Measurements from ENCODE around the gene HSD17B11. TPM values are rescaled to one million over a fixed set of nuclear protein-coding genes. Genes with fewer than 3 reads are reported as not detected.

HSD17B11 gene
- total RNA-seq, 1 experiment from 2014 or later = 8.8 TPM

DNA sequence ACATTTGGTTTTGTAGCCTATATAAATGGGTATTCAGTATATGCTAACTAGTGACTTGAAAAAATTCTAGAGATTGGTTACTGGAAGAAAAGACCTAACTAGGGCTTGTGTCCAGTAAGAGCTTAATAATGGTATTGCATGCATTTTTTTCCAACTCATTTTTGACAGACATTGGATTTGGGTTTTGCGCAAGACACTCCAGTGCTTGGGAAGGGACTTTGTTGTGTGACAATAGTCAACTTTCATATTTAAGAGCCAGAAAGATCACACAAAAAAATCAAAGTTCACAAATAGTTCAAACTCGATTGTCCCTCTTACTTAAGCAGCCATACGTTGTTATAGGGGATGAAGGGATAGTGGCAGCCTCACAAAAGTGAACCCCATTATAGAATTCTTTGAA is 1.2 kb upstream of the HSD17B11 start:
- no peak overlapping the region for H3K14ac ChIP-seq (ENCODE audit: insufficient read depth, low read length)
- H3K27ac ChIP-seq (ENCODE audit: insufficient read length, low read depth, low read length) = no peak overlapping the region
- no peak for DNase-seq
- H2BK15ac ChIP-seq (ENCODE audit: low read depth, low read length) = no peak overlapping the region
- H3K4me2 ChIP-seq (ENCODE audit: insufficient read depth, insufficient read length, low read length) = no peak overlapping the region
- peaks cover 13 to 16% of the 10 kb centered on the region in 2 experiments for H3K4me1 Mint-ChIP-seq
- H3K9ac ChIP-seq (ENCODE audit: extremely low read depth, insufficient read length, low read length) = no peak overlapping the region
- no peak overlapping the region for H4K91ac ChIP-seq (ENCODE audit: insufficient read length, low read depth, low read length)
- H3K56ac ChIP-seq (ENCODE audit: insufficient read length, low read depth, low read length) = no peak overlapping the region
- no CpG with 5 or more reads among the region's 3 CpGs for WGBS (ENCODE audit: extremely low coverage, insufficient read length, low lambda C conversion rate)
- TF ChIP-seq, protein P1, sequence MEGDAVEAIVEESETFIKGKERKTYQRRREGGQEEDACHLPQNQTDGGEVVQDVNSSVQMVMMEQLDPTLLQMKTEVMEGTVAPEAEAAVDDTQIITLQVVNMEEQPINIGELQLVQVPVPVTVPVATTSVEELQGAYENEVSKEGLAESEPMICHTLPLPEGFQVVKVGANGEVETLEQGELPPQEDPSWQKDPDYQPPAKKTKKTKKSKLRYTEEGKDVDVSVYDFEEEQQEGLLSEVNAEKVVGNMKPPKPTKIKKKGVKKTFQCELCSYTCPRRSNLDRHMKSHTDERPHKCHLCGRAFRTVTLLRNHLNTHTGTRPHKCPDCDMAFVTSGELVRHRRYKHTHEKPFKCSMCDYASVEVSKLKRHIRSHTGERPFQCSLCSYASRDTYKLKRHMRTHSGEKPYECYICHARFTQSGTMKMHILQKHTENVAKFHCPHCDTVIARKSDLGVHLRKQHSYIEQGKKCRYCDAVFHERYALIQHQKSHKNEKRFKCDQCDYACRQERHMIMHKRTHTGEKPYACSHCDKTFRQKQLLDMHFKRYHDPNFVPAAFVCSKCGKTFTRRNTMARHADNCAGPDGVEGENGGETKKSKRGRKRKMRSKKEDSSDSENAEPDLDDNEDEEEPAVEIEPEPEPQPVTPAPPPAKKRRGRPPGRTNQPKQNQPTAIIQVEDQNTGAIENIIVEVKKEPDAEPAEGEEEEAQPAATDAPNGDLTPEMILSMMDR (conservative IDR thresholded peaks at IDR 0.05) = no peak
- H2BK12ac ChIP-seq (ENCODE audit: insufficient read length, low read depth, low read length) = no peak overlapping the region
- H3K23me2 ChIP-seq (ENCODE audit: insufficient read length, low read depth, low read length, poor library complexity, severe bottlenecking) = peaks cover 8% of the 10 kb centered on the region
- H2AFZ ChIP-seq (ENCODE audit: low read length) = no peak overlapping the region
- peaks cover 0 to 3% of the 10 kb centered on the region in 2 experiments; a peak in 3 of 5 replicates for H3K9me3 Mint-ChIP-seq
- no peaks in the 10 kb centered on the region for H3K79me2 ChIP-seq (ENCODE audit: insufficient read depth, low read length)
- no peak overlapping the region for H3K4me3 Mint-ChIP-seq
- H3K4me1 ChIP-seq (ENCODE audit: insufficient read depth, low read length) = no peaks in the 10 kb centered on the region
- no peak overlapping the region for H2BK20ac ChIP-seq (ENCODE audit: low read depth, low read length, poor library complexity, severe bottlenecking)
- H3T11ph ChIP-seq (ENCODE audit: low read length) = no peak overlapping the region
- no peak overlapping the region for H3K23ac ChIP-seq (ENCODE audit: insufficient read length, low read depth, low read length)
- peaks cover 6% of the 10 kb centered on the region for H3K27me3 Mint-ChIP-seq (ENCODE audit: low read depth)
- no peaks in the 10 kb centered on the region for H3K27me3 ChIP-seq (ENCODE audit: insufficient read depth, low read length)
- no peaks in the 10 kb centered on the region for H3K9me3 ChIP-seq (ENCODE audit: control insufficient read depth, low read depth, low read length)
- no peaks in the 10 kb centered on the region for H4K20me1 ChIP-seq (ENCODE audit: control insufficient read depth, insufficient read depth, insufficient read length)
- H2BK5ac ChIP-seq (ENCODE audit: insufficient read length, low read length) = no peak overlapping the region
- H3K79me1 ChIP-seq (ENCODE audit: insufficient read depth, low read depth, low read length, poor library complexity, severe bottlenecking) = no peaks in the 10 kb centered on the region
- H3K18ac ChIP-seq (ENCODE audit: insufficient read length, low read depth, low read length) = no peak overlapping the region
- H2AK5ac ChIP-seq (ENCODE audit: insufficient read length, low read length) = no peak overlapping the region
- no peak overlapping the region for H3K27ac Mint-ChIP-seq
- H2BK120ac ChIP-seq (ENCODE audit: low read depth, low read length, poor library complexity, severe bottlenecking) = no peak overlapping the region
- H4K8ac ChIP-seq (replicated peaks; ENCODE audit: insufficient read length, low read depth, low read length) = no peak overlapping the region
- H3K36me3 Mint-ChIP-seq (ENCODE audit: insufficient read depth in 1 of 3, low read depth in 3 of 3) = peaks cover 5 to 11% (median 6%) of the 10 kb centered on the region in 3 experiments; a peak in 6 of 7 replicates
- H4K5ac ChIP-seq (ENCODE audit: insufficient read length, low read depth, low read length) = no peak overlapping the region
- H3K4ac ChIP-seq (ENCODE audit: low read depth, low read length) = no peak overlapping the region

Data from H9 (cell line).